GM19025 (cell line): ENCODE results near the gene GSTM2.

Experiments
- ATAC-seq: cut with Tn5 transposase; IDR thresholded peaks from one replicate; pipeline ENCODE4 v1.9.1; 2021; ENCODE audit warnings: mild to moderate bottlenecking, low read depth, moderate library complexity; ENCODE audit not compliant: unreplicated experiment

GSTM2 gene

DNA sequence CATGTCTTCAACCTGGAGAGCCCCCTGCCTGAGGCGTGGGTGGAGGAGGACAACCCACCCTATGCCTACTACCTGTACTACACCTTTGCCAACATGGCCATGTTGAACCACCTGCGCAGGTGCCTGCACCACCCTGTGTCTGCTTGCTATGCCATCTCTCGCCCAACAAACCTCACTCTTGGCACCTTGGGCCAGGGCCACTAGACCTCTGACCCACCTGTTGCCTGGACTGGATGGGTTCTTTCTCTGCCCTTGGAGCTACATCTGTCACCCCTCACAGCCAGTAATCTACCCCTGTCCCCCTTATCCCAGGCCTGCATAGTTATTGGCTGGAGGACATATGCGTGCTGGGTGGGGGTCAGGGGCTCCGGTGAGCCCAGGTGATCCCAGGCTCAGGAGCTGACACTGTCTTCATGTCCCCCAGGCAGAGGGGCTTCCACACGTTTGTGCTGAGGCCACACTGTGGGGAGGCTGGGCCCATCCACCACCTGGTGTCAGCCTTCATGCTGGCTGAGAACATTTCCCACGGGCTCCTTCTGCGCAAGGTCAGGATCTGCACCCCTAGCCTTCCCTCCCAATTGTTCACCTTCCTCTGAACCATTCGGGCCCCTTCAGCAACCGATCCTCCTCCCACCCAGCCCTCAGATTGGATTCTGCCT lies 38.4 kb upstream of the GSTM2 start:
- no peak for ATAC-seq

DNA sequence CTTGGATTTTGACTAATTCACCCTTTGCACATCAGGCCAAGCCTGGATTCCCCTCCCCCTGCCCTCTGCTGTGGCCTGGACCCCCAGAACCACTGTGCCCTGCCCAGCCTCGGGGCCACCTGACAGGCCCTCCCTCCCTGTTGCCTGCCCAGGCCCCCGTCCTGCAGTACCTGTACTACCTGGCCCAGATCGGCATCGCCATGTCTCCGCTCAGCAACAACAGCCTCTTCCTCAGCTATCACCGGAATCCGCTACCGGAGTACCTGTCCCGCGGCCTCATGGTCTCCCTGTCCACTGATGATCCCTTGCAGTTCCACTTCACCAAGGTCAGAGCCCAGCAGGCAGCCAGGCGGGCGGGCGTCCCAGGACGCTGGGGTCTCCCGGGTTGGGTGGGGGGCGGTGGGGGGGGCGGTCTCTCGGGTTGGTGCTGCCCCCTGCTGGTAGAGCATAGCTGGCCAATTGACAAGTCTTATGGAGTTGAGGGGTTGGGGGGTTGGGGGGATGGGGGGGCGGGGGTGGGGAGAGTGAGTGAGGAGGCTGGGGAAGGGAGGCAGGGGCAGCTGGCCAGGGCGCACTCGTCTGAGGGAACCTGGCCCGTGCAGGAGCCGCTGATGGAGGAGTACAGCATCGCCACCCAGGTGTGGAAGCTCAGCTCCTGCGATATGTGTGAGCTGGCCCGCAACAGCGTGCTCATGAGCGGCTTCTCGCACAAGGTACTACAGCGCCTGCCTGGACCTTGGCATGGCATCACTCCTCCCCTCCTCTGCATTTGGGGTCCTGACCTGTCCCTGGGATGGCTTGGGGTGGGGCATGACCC lies 37.6 kb upstream of the GSTM2 start:
- no peak for ATAC-seq

GRCh38 chr1:109630898-109631512 lies 36.9 kb upstream of the GSTM2 start:
- ATAC-seq, result no peak

DNA sequence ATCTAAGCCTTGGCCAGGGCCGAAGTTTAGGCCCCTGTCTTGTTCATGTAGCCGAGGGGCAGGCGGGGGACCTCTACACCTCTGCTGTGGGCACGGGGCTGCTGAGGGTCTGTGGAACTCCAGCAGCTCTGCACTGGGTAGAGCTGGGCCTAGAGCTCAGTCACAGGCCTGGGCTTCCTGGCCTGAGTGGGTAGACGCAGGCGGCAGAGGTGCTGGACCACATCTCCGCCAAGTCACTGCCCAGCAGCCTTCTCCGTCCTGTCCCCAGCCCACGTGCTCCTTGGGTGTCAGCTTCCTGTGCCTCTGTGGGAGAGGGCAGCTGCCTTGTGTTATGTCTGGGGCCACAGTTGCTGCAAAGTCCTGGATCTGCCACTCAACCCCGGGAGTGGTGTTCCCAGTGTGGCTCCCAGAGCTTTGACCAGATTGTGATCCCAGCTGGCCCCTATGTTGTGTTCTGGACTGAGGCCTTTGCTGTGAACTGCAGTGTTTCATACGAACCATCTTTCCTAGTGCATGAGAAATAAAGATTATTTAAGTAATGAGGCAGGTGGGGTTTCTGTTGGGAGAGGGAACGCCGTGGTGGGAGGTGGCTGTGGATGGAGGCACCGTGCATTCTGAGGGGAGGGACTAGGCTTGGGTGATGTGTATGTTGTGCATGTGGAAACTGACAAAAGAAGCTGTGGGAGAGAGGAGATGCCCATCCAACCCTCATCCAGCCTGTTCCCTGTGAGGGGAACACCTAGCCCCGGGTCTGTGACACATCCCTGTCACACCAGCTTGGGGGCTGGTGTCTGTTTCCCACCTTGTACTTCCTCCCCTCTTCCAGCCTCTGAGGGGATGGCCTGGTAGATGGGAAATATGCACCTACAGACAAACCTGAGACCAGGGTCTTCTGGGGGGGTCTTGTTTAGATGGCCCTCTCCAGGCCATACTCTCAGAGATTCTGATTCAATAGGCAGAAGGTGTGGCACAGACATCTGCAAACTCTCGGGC lies 36.0 kb upstream of the GSTM2 start:
- ATAC-seq, result no peak

- no peak for ATAC-seq
Observed at GRCh38 chr1:109632671-109633346, 35.0 kb upstream of the GSTM2 start.

GRCh38 chr1:109634292-109634691 lies 33.6 kb upstream of the GSTM2 start:
- ATAC-seq, result no peak

DNA sequence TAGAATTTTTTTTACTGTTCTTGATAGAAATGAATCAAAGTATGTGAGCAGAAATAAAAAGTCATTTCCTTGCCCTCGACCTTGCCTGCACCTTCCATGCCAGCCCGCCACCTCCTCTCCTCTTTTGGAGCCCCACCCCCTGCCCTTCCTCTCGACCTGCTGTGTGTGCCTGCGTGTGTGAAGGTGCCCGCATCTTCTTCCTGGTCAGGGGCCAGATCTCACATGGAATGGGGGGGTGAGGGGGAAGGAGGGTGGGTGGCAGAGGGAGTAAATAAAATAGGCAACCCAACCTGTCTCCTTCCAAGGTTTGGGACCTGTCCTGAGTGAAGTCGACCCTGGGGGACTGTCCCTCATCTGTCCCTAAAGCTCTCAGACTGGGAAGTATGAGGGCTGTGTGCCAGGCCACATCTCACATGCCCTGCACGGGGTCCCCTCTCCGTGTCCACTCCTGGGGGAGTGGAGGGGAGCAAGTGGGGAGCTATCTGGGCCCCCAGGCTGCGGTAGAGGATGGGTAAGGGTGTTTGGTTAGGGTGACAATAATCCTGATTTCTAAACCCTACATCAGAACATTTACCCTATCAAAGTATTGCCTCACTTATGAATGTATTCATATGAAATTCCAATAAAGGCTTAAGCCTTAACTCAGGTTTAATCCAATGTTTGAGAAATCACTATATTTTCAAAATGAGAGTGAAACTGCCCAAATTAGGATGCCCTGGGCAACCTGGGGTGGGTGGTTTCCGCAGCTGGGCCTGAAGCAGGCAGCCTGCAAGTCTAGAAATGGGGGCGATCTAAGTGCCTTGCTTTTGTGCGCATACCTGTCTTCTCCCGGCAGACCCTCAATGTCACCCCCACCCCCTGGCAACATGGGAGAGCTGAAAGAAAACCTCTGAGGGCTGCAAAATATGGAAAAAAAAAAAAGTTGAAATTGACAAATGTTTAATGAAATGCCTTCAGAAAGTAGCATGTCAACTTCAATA lies 32.8 kb upstream of the GSTM2 start:
- no peak for ATAC-seq

GRCh38 chr1:109635862-109636200 lies 32.0 kb upstream of the GSTM2 start:
- ATAC-seq, result no peak

GRCh38 chr1:109636201-109636952 lies 31.5 kb upstream of the GSTM2 start:
- no peak for ATAC-seq

GRCh38 chr1:109637446-109637845 lies 30.4 kb upstream of the GSTM2 start:
- no peak for ATAC-seq

- no peak for ATAC-seq
Observed at GRCh38 chr1:109639063-109639840, 28.6 kb upstream of the GSTM2 start.

DNA sequence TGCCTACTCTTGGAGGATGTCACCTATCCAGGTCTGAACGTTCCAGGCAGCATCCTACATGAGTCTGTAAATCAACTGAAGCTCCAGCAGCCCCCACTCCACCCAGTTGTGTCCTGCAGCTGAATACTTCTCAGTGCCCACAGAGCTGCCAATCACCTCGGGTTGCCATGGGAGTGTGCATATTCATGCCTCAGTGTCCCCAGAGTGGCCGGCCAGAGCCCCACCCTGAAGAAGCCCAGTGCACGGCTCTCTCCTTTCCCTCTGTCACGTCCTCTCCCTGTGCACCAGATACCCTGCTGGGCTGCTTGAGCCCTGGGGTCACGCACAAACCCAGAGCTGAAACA lies 28.0 kb upstream of the GSTM2 start:
- ATAC-seq, result no peak

- no peak for ATAC-seq
Observed at GRCh38 chr1:109640285-109640865, 27.5 kb upstream of the GSTM2 start.

DNA sequence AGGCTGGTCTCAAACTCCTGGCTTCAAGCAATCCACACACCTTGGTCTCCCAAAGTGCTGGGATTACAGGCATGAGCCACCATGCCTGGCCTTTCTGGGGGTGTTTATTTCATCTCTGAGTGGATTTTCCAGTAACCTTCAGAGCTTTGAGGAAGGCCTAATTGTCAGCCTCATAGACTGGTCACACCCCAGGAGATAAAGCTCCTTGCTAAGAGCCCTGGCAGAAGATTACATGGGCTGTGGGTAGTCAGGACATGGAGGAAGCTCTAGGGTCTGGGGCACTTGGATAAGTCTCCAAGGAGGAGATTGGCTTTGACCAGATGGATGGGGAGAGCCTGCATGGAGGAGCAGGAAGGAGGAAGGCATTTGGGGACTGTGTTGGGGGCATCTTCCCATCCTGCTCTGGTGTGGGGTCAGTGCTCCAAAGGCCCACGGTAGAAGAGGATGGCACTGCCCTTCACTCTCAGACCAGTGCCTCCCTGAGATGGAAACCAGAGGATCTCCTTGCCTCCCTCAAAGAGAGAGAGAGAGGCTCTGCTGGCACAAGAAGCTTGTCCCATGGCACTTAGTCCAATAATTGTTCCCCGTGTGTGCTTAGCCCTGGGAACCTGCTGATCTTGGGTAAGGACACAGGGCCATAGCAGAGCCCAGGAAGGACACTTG lies 26.6 kb upstream of the GSTM2 start:
- no peak for ATAC-seq

- ATAC-seq, result no peak
Observed at GRCh38 chr1:109641861-109642260, 26.0 kb upstream of the GSTM2 start.

GRCh38 chr1:109642626-109643025 lies 25.2 kb upstream of the GSTM2 start:
- no peak for ATAC-seq
